Measurements from ENCODE around the gene SRRM5.
A peak's percentile ranks its signal among the peaks of the same experiment; 100 is the strongest.
"Not testable (repeated sequence)": the region's sequence is repeated elsewhere in the genome, so short reads cannot be mapped to it uniquely, and the experiment has no call there.

The SRRM5 gene

DNA sequence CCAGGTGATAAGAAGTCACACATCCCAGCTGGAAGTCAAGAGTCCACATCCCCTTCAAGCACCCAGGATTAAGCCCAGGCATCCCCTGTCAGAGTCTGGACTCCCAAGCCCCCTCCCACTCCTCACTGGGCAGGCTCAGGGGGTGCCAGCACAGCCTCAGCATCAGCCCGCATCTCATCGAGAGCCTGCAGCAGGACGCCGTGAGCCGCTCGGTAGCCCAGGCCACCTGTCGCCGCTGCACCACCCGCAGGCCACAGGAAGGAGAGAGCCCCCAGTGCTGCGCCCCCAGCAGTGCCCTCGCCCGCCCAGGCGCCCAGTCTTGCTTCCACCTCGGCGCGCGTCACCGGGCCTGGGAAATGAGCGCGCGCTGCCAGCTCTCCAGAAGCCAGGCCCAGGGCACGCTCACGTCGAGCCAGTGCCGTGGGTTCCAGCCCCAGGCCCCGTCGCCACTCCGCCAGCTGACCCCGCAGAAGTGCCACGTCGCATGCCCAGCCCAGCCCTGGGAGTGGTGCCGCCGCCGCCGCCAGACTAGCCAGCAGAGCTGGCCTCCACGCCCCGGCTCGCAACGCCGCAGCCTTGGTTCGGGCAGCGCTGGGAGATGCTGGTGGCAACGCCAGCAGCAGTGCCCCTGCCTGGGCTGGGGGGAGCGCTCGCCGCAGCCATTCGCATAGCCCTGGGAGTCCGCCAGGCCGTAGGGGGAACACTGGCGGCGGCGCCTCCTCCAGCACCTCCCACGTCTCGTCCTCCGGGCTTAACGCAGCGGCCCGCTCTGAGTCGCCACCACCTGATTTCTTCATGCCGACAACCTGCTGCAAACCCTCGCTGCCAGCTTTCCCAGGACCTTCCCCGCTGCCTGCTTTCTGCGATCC lies 19.8 kb upstream of the SRRM5 start:
- no peak for DNase-seq

DNA sequence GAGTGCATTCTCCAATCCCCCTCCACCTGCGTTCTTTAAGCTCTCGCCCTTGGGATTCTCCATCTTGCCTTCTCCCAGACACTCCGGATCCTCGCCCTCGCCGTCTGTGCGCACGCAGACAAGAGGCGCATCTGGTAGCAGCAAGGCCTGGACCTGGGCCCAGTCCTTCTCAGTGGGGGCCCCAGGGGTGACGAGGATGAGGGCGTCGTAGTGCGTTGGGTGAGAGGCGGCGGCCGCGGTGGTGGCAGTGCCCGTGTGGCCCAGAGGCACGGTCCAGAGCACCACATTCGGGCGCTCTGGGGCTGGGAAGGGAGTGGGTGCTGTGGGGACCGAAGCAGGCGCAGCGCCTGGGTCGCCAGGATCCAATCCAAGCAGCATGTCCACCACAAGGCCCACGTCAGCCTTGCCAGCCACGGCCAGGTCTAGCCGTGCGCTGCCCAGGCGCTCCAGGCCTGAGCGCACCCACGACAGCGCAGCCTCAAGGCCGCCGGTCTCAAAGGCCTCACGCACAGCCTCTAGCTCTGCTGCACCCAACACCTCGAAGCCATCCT lies 19.0 kb upstream of the SRRM5 start:
- no peak for DNase-seq

DNA sequence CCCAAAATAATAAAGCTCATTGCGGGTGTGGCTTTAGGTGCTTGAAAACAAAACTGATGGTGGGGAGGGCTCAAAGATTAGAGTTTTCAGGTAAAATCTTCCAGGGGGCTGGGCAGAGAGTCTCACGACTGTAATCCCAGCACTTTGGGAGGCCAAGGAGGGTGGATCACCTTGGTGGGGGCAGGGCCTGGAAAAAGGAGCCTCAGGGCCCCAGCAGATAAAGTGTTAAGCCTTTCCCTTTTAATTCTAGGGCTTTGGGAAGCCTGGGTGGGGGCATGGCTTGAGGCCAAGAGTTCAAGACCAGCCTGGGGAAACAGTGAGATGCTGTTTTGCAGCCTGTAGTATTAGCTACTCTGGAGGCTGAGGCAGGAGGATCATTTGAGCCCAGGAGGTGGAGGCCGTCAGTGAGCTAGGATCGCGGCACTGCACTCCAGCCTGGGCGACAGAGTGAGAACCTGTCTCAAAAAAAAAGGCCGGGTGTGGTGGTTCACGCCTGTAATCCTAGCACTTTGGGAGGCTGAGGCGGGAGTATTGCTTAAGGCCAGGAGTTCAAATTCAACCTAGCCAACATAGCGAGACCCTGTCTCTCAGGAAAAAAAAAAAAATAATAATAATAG lies 17.7 kb upstream of the SRRM5 start:
- no peak for DNase-seq

DNA sequence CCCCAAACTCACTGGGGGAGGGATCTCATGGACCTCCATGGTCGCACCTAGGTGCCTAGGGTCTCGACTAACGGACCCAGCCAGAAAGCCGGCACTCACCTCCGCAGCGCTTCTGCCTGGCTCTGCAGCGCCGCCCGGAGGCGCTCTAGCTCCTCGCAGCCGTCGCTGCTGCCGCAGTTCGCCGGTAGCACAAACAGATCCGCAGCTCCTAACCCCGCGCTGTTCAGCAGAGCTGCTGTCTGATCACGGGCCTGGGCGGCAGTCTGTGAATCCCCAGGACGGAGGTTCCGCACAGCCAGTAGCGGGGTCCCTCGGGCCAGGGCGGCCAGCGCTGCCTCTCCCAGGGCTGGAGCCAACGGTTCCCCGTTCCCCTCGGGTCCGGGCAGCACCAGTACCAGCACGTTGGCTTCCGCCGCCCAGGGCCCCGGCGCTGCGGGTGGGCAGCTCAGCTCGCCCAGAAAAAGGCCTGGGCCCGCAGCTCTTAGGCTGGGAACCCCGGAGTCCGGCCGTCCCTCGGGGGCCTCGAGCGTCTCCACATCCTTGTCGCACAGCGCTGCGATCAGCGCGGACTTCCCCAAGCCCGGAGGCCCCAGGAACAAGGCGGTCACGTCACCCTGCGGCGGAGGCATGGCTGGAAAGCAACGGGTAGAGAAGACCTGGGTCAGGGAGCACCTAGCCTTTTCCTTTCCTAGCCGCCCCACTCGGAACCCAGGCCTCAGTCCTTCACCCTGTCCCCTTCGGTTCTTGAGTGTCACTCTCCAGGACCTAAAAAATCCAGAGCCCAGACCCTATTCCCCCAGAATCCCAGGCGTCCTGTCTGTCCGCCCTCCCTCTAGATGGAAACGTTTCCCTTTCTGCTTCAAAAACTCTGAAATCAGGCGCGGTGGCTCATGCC lies 16.9 kb upstream of the SRRM5 start:
- DNase-seq = peak; percentile 68

DNA sequence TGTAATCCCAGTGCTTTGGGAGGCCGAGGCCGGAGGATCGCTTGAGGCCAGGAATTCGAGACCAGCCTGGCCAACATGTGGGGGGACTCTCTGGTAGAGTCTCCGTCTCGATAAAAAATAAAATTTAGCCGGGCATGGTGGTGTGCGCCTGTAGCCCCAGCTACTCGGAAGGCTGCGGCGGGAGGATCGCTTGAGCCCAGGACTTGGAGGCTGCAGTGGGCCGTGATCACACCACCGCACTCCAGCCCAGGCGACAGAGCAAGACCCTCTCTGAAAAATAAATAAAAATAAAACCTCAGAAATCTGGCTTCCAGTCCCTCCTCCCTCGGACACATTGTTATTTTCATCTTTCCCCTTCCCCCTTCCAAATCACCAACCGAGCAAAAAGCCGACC lies 16.3 kb upstream of the SRRM5 start:
- no peak for DNase-seq

DNA sequence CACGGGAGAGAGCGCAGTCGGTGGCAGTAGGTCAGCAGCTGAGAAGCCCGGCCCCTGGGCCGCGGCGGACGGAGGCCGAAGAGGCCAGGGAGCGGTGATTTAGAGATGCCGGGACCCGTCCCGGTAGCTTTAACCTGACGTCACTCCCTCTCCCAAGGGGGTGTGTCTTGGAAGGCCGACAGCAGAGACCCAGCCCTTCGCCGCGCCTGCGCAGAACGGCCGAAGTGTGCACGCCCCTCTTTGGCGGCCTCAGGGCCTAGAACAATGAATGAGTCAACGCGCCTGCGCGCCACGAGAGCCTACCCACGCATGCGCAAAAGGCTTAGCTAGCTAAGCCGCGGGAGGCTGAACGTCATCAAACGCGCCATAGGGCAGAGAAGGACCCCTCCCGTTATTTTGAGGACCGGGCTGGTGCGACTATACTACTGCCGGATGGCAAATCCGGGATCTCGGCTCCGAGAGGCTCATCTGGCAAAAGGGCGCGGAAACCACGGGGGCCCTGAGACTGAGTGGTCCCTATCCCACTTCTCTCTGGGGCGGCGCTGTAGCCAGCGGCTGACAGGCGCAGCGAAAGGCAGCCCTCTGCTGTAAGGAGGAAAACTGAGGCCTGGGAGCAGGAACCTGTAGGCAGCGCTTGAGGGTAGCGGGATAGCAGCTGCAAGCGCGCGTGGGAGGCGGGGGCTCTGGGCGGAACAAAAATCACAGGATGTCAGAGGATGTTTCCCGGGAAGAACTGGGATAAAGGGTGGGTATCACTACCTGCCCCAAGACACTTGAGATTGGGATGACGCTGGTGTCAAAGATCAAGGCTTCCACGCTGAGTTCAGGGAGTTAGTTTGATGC lies 15.7 kb upstream of the SRRM5 start, which contains the start of the genes IRGQ and ZNF576:
IRGQ (minus strand) TSS at position 136 of the 843 bp plus-strand sequence. CDS start 796 bp downstream, outside the sequence.
ZNF576 (plus strand) TSS at position 597 of the 843 bp plus-strand sequence. CDS start 514 bp downstream, outside the sequence.
- DNase-seq = peak; percentile 100

DNA sequence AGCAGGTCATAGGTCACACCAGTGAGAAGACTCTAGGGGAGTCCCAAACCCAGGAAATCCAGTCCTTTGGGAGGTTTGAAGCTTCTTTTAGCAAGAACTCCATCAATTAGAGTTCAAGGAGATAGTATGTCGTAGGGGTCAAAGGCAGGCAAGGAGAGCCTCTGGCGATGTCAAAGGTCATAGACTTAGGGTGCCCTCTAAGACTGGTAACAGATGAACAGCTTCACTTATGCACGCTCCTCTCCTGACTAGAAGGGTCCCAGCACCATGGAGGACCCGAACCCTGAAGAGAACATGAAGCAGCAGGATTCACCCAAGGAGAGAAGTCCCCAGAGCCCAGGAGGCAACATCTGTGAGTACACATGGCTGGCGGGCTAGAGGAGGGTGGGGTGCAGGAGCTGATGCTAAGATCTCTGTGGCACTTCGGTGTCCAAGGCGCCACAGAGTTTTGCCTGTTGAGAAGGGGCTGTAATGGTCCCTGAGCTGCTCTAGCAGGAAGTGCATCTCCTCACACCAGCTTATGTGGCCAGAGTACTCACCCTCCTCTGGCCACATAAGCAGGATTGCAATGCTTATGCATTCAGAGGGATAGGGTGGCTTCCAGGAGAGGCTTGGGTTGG lies 14.9 kb upstream of the SRRM5 start:
- no peak for DNase-seq

DNA sequence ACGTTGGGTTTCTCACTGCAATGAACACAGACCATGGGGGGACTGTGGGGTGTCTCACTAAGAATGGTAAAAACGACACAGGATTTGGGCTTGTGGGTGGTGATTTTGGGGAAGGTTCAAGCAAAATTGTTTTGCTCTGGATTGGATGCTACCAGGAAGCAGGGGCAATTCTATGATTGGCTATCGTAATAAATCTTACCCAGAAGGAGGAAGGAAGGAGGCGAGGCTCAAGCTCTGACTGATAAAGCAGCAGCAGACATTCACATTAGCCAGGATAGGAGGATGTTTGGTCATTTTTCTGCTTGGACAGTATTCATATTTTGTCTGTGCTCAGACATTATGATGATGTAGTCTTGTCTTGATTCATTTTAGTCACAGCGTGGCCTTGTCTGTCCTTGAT lies 14.0 kb upstream of the SRRM5 start:
- no peak for DNase-seq

DNA sequence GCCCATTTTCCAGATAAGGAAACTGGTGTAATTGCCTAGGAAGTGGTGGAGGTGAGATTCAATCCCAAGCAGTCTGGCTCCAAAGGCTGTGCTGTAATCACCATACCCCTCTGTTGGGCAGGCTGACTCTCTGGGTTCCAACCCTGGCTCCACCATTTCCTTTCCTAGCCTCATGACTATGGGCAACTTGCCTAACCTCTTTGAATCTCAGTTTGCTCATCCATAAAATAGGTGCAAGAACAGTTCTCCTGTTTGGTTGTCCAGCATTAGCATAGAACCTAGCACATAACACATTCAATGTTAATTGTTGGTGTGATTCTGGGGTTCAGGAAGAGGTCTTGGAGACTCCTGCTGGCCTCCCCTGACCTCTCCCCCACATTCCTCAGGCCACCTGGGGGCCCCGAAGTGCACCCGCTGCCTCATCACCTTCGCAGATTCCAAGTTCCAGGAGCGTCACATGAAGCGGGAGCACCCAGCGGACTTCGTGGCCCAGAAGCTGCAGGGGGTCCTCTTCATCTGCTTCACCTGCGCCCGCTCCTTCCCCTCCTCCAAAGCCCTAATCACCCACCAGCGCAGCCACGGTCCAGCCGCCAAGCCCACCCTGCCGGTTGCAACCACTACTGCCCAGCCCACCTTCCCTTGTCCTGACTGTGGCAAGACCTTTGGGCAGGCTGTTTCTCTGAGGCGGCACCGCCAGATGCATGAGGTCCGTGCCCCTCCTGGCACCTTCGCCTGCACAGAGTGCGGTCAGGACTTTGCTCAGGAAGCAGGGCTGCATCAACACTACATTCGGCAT lies 13.2 kb upstream of the SRRM5 start:
- DNase-seq = no peak

DNA sequence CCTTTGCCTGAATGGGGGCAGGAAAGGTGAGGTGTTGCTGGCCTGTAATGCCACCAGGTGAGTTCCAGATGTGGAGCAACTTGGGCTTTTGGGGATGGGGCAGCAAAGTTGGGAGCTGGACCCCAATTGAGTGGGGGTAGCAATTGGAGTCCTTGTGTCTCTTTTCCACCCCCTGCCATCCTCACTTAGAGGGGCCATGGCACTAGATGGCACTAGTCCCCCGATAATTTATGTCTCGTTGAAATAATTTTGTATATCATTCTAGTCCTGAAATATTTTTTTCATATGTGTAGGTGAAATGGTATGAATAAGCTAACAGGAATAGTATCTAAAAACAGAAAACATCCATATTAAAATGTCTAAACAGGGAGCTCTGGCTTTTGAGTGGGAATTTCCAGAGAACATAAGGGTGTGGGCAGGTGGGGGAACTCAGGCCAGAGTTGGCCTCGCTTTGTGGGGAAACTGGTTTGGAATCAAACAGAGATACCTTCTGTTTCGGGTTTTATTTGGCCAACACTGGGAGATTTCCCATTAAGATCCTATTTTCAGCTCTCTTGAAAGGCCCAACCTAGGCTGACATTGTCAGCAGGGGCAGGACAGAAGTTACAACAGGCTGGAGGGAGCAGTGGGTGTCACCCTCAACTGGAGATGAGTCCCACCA lies 12.1 kb upstream of the SRRM5 start:
- no peak for DNase-seq

DNA sequence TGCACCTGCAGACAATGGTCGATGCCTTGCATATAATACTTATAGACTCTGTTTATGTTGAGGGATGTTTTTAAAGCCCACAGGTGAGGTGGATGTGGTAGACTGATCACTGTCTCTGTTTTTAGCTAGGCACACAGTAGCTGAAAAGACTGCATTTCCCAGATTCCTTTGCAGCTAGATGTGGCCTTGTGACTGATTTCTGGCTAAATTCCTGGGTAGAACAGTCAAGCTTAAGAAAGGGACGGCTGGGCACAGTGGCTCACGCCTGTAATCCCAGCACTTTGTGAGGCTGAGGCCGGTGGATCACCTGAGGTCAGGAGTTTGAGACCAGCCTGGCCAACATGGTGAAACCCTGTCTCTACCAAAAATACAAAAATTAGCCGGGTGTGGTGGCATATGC lies 11.6 kb upstream of the SRRM5 start:
- not testable (repeated sequence) for DNase-seq

DNA sequence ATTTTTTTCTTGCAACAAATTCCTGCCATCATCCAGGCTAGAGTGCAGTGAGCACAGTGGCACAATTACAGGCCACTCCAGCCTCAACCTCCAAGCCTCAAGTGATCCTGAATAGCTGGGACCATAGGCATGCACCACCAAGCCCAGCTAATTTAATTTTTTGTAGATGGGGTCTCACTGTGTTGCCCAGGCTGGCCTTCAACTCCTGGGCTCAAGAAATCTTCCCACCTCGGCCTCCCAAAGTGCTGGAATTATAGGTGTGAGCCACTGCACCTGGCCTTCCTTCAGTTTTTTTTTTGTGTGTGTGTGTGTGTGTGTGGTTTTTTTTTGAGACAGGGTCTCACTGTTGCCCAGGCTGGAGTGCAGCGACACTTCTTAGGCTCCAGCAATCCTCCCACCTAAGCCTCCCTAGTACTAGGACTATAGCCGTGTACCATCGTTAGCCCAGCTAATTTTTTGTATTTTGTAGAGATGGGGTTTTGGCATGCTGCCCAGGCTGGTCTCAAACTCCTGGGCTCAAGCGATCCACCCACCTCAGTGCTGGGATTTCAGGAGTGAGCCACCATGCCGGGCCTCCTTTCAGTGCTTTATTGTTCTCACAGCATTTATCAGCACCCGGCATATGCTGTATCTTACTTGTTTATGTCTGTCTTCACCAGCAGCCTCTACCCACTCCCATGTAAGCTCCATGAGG lies 5.9 kb upstream of the SRRM5 start:
- DNase-seq = peak; percentile 66

DNA sequence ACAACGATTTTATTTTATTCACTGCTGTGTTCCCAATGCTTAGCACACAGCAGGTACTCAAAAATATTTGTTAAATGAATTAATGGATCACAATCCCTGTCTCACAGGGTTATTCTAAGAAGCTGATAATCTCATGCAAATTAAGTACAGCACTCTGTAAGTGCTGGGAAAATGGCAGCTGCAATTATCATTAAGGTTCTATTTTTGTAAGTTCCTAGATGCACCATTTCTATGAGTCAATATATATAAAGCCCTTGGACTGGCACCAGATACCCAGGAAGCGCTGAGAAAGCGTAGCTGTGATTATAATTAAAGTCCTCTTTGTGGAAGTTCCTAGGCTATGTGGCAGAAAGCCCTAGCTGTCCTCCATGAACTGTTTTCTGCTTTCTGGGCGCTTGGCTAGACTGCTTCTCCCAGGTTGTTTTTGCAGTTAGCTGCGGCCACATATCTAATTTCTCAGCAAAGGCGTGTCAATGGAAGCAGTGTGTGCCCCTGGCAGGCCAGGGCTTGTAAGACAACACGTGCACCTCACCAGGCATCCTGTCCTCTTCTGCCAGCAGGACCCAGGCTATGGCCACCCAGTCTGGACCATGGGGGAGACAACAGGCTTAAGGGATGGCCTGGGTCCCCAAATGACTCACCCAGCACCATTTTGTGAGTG lies 5.2 kb upstream of the SRRM5 start:
- DNase-seq = peak; percentile 56

DNA sequence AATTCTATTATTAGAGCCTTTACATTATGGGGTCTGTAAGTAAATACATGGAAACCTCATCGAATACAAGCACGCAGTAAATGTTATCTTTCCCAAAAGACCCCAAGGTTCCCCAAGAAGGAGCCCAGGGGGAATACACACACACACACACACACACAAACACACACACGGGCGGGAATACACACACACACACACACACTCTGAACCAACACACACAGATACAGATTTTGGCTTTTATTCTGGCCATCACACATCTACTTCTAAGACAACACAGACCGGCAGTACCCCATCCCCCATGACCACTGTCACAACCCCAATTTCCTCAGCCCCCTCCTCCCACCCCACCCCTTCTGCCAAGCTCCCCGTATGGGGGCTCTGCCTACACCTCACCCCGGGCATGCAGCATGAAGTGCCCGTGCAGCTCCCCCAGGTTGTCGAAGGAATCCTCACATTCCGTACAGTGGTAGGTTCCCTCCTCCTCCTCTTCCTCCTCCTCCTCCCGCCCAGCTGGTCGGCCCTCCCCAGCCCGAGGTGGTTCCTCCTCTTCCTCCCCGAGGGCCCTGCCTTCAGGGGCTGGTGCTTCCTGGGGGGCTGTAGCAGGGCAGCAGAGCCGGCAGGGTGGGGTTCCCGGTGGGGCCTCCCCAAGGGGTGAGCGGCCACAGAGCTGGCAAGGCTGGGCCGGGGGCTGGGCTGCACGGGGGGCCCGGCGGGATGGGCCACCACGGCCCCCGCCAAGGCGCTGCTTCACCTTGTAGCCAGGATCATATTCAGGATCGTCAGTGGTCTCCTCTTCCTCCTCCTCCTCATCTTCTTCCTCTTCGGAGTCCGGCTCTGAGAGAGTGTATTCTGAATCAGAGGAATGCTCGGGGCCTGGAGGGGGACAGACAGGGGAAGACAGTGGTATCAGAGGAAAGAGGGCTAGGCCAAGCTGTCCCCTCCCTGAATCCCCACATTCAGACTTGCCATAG lies 4.4 kb upstream of the SRRM5 start:
- no peak for DNase-seq

DNA sequence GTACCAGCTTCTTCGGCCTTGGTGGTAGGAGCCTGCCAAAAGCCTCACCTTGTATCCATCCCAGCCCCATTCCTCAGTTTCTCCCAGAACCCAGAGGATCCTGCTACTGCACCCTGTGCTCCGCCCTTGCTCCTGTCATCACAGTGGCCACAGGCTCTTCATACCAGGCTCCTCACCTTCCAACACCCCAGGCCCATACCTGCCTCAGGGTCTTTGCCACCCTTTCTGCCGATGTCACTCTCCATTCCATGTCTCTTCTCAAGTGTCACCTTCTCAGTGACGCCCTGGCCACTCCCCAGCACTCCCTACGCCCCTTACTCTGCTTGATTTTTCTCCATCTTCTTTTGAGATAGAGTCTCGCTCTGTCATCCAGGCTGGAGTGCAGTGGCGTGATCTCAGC lies 2.0 kb upstream of the SRRM5 start:
- no peak for DNase-seq

DNA sequence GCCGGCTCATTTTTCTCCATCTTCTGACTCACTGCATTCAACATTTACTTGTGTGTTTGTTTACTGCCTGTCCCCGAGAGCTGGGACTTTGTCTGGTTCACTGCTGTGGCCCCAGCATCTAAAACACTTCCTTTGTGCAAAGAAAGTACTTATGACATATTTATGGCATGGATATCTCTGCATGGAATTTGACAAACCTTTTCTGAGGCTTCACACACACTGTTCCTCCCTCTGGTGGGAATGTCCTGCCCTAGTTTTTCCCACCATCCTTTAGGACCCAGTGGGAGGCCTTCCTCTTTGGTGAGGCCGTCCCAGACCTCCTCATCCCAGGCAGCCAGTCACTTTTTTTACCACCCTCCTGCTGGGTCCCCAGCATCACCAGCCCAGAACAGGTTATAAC lies 1.4 kb upstream of the SRRM5 start:
- no peak for DNase-seq

DNA sequence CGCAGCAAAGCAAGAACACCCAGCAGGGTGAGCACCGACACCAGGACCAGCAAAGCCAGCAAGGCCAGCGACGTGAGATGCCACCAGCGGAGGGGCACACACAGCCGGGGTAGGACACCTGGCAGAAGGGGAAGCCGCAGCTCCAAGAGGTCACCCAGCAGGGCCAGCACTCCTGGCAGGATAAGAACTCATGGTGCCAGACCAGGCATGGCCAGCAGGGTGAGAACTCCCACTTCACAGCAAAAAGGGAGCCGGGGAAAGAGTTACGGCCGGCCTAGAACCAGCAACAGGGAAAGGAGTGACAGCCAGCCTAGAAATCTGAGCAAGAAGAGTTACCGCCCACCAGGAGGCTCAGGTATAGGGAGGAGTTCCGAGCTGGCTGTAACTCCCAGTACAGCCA lies 486 bp downstream of the SRRM5 start:
- no peak for DNase-seq

DNA sequence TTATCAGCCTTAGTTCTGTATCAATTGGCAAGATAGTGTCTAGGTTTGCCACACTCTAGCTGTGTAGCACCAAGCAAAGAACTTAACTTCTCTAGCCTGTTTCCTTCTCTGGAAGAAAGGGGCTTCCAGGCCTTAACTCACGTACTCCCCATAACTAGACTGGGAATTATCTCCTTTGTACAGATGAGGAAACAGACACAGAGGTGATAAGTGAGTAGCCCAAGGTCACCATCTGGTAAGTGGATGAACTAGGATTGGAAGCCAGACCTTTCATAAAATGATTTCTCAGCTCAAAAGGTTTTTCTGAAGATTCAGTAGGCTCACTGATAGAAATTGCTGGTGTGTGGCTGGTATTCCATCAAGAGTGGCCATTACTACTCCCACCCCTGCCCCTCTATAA lies 4.4 kb downstream of the SRRM5 start:
- DNase-seq = no peak
